ENCODE measurements around the gene CCDC169. TPM values are rescaled to one million over a fixed set of nuclear protein-coding genes. Genes with fewer than 3 reads are reported as not detected.

The CCDC169 gene
- total RNA-seq, 1 experiment from 2014 or later, result not detected

DNA sequence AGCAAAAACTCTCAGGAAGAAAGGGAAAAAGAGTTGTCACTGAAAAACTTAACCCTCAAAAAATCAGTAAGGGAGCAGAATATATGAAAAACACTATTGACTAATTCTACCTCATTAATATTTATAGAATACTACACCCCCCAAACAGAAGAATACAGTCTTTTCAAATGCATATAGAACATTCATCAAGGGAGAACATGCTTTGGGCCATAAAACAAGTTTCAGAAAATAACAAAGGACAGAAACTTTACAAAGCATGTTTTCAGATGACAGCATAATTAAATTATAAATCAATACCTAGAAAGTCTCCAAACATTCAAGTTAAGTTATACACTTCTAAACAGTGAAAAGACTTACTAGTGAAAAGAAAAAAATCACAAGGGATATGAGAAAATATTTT is 113.7 kb downstream of the CCDC169 start:
- Histone ChIP-seq H3K9me2 (ENCODE audit: insufficient read depth) (no peaks in the 10 kb centered on the region), H3K4me2 (ENCODE audit: low read length) (no peak overlapping the region), H4K20me1 (ENCODE audit: insufficient read depth) (no peaks in the 10 kb centered on the region; the same call in 1 of the 2 replicates), H3K27me3 (ENCODE audit: insufficient read depth, low read length) (no peaks in the 10 kb centered on the region), H3K4me1 (ENCODE audit: control insufficient read depth in 1 of 2, insufficient read depth in 2 of 2, low read length in 2 of 2) (no peaks in the 10 kb centered on the region), H3K36me3 (ENCODE audit: control insufficient read depth in 1 of 2, insufficient read depth in 2 of 2, low read length in 2 of 2) (no peaks in the 10 kb centered on the region), H2AFZ (ENCODE audit: low read depth, low read length, poor library complexity, severe bottlenecking) (no peak overlapping the region), H3K4me3 (replicated peaks in 1 of 2; ENCODE audit: low read depth in 1 of 2, low read length in 2 of 2) (no peak overlapping the region), H3K9me3 (ENCODE audit: control insufficient read depth in 1 of 2, insufficient read depth in 1 of 2, low read depth in 1 of 2, low read length in 2 of 2) (peaks cover 0 to 18% of the 10 kb centered on the region in 2 experiments; a peak in 3 of 4 replicates), H3K79me2 (ENCODE audit: insufficient read depth, low read length) (no peaks in the 10 kb centered on the region), H3K9ac (ENCODE audit: low read length) (no peak overlapping the region), H3K27ac (ENCODE audit: low read depth, low read length) (no peak overlapping the region)
- TF ChIP-seq ELF1 (IDR thresholded peaks at IDR 0.05; ENCODE audit: borderline replicate concordance, low read depth) (no peak), JUND (IDR thresholded peaks at IDR 0.05) (no peak), REST (IDR thresholded peaks at IDR 0.05; ENCODE audit: low read depth) (no peak), SRF (IDR thresholded peaks at IDR 0.05; ENCODE audit: low read depth) (no peak), CBX3 (IDR thresholded peaks at IDR 0.05; ENCODE audit: low read depth) (no peak), SP1 (IDR thresholded peaks at IDR 0.05; ENCODE audit: low read depth) (no peak), RAD21 (IDR thresholded peaks at IDR 0.05; ENCODE audit: low read depth) (no peak), ATF3 (IDR thresholded peaks at IDR 0.05) (no peak), CEBPB (IDR thresholded peaks at IDR 0.05; ENCODE audit: low read depth) (no peak), ZNF274 (IDR thresholded peaks at IDR 0.05; ENCODE audit: low read depth, low read length) (no peak), SIN3A (IDR thresholded peaks at IDR 0.05; ENCODE audit: low read depth) (no peak)
- CTCF ChIA-PET, result no interaction called here
- intact Hi-C loops (cut with micrococcal nuclease), result no loop called here
- RAD21 ChIA-PET (ENCODE audit: low non-redundant PET in 1 of 2, low total read pairs in 2 of 2, uncharacterized antibody in 2 of 2, unreplicated experiment in 2 of 2), result no interaction called here
- BruUV-seq (replicated peaks), result no TSS peak
- POLR2A ChIA-PET, result no interaction called here
- DNase-seq (ENCODE audit: low read depth, low spot score) (no peak), ATAC-seq (no peak)

Other genes starting within 250 kb of the CCDC169 start
- gene DCLK1, start 166.4 kb downstream of the CCDC169 start, total RNA-seq (2021; ENCODE audit: unreplicated experiment), result 0.10 TPM
- gene SOHLH2, start 83.3 kb downstream of the CCDC169 start, total RNA-seq (2021; ENCODE audit: unreplicated experiment), result not detected
- gene SPART, start 48.6 kb upstream of the CCDC169 start, total RNA-seq (2021; ENCODE audit: unreplicated experiment), result 0.12 TPM
- gene CCNA1, start 134.7 kb upstream of the CCDC169 start, total RNA-seq (2021; ENCODE audit: unreplicated experiment), result not detected